ENCODE results near the gene ARHGAP1.
"Not testable (repeated sequence)": the region's sequence is repeated elsewhere in the genome, so short reads cannot be mapped to it uniquely, and the experiment has no call there.

Gene ARHGAP1

GRCh38 chr11:46677991-46678740 lies 22.3 kb downstream of the ARHGAP1 start:
- H3K4me3 ChIP-seq, result no peak overlapping the region
- H3K27ac ChIP-seq, result peak overlapping the region in 2 of 21 experiments; percentile 9 to 39

- Histone ChIP-seq H3K27ac (peak overlapping the region in 9 of 21 experiments; percentile 8 to 77 (median 44)), H3K4me3 (no peak overlapping the region)
These were observed 23.2 kb downstream of the ARHGAP1 start for GRCh38 chr11:46677169-46677568.

GRCh38 chr11:46676436-46677158 lies 23.8 kb downstream of the ARHGAP1 start:
- Histone ChIP-seq H3K4me3 (no peak overlapping the region), H3K27ac (peak overlapping the region in 14 of 21 experiments; percentile 32 to 88 (median 77))

- Histone ChIP-seq H3K4me3 (no peak overlapping the region), H3K27ac (peak overlapping the region in 20 of 21 experiments; percentile 49 to 88 (median 76))
These were observed 24.5 kb downstream of the ARHGAP1 start for GRCh38 chr11:46675949-46676348.

GRCh38 chr11:46675288-46675851 lies 25.0 kb downstream of the ARHGAP1 start:
- Histone ChIP-seq H3K4me3 (no peak overlapping the region), H3K27ac (peak overlapping the region in 20 of 21 experiments; percentile 49 to 88 (median 76))

- Histone ChIP-seq H3K27ac (peak overlapping the region in 20 of 21 experiments; percentile 49 to 88 (median 76)), H3K4me3 (no peak overlapping the region)
These were observed 25.7 kb downstream of the ARHGAP1 start for GRCh38 chr11:46674463-46675287.

- Histone ChIP-seq H3K27ac (peak overlapping the region in 19 of 21 experiments; percentile 59 to 88 (median 77)), H3K4me3 (no peak overlapping the region)
These were observed 26.5 kb downstream of the ARHGAP1 start for GRCh38 chr11:46673713-46674462.

- H3K4me3 ChIP-seq, result no peak overlapping the region
- peak overlapping the region in 14 of 21 experiments; percentile 2 to 79 (median 18) for H3K27ac ChIP-seq
These were observed 28.0 kb downstream of the ARHGAP1 start for GRCh38 chr11:46672381-46672839.

- no peak overlapping the region for H3K4me3 ChIP-seq
- peak overlapping the region in 10 of 21 experiments; percentile 10 to 79 (median 50) for H3K27ac ChIP-seq
These were observed 28.5 kb downstream of the ARHGAP1 start for GRCh38 chr11:46671958-46672315.

GRCh38 chr11:46670521-46670920 lies 29.9 kb downstream of the ARHGAP1 start:
- peak overlapping the region in 15 of 21 experiments; percentile 7 to 79 (median 47) for H3K27ac ChIP-seq
- not testable (repeated sequence) for H3K4me3 ChIP-seq

- peak overlapping the region in 5 of 21 experiments; percentile 1 to 79 (median 47) for H3K27ac ChIP-seq
- H3K4me3 ChIP-seq, result no peak overlapping the region
These were observed 30.7 kb downstream of the ARHGAP1 start for GRCh38 chr11:46669711-46670139.

- H3K27ac ChIP-seq, result peak overlapping the region in 1 of 21 experiments; percentile 46
- no peak overlapping the region for H3K4me3 ChIP-seq
These were observed 31.8 kb downstream of the ARHGAP1 start for GRCh38 chr11:46668480-46669085.

- Histone ChIP-seq H3K4me3 (no peak overlapping the region), H3K27ac (peak overlapping the region in 6 of 21 experiments; percentile 2 to 48 (median 32))
These were observed 33.4 kb downstream of the ARHGAP1 start for GRCh38 chr11:46667043-46667481.

- H3K27ac ChIP-seq, result peak overlapping the region in 1 of 21 experiments; percentile 7
These were observed 33.9 kb downstream of the ARHGAP1 start for GRCh38 chr11:46666516-46666915.

GRCh38 chr11:46665356-46665755 lies 35.1 kb downstream of the ARHGAP1 start:
- peak overlapping the region in 3 of 21 experiments; percentile 3 to 60 (median 14) for H3K27ac ChIP-seq

More at GRCh38 chr11:46666516-46666915, 33.9 kb downstream of the ARHGAP1 start:
- H3K4me3 ChIP-seq, result no peak overlapping the region

GRCh38 chr11:46664612-46665011 lies 35.8 kb downstream of the ARHGAP1 start:
- Histone ChIP-seq H3K27ac (peak overlapping the region in 5 of 21 experiments; percentile 3 to 60 (median 14)), H3K4me3 (no peak overlapping the region)

More at GRCh38 chr11:46665356-46665755, 35.1 kb downstream of the ARHGAP1 start:
- H3K4me3 ChIP-seq, result no peak overlapping the region

GRCh38 chr11:46663277-46663940 lies 37.0 kb downstream of the ARHGAP1 start:
- Histone ChIP-seq H3K27ac (peak overlapping the region in 2 of 21 experiments; percentile 31 to 33), H3K4me3 (no peak overlapping the region)

All from skin epidermis (tissue), 12 donors.